ENCODE results near the gene OSTC.
"Not testable (repeated sequence)": the region's sequence is repeated elsewhere in the genome, so short reads cannot be mapped to it uniquely, and the experiment has no call there.

OSTC gene

GRCh38 chr4:108706289-108706688, 55.9 kb downstream of the OSTC start:
- Histone ChIP-seq H3K27me3 (ENCODE audit: insufficient read depth, low read length) (no peaks in the 10 kb centered on the region), H3K4me1 (ENCODE audit: insufficient read depth, low read length) (no peaks in the 10 kb centered on the region), H3K9me3 (ENCODE audit: low read length) (no peaks in the 10 kb centered on the region), H3K36me3 (ENCODE audit: insufficient read depth, low read length) (no peaks in the 10 kb centered on the region), H3K4me3 (ENCODE audit: low read length) (no peak overlapping the region), H2AFZ (ENCODE audit: low read depth, low read length) (no peak overlapping the region)

GRCh38 chr4:108709234-108709633, 58.8 kb downstream of the OSTC start:
- no peaks in the 10 kb centered on the region for H3K4me1 ChIP-seq (ENCODE audit: insufficient read depth, low read length)
- no peaks in the 10 kb centered on the region for H3K27me3 ChIP-seq (ENCODE audit: insufficient read depth, low read length)
- no peak overlapping the region for H3K4me3 ChIP-seq (ENCODE audit: low read length)
- H3K9me3 ChIP-seq (ENCODE audit: low read length): no peaks in the 10 kb centered on the region
- H2AFZ ChIP-seq (ENCODE audit: low read depth, low read length): no peak overlapping the region
- H3K36me3 ChIP-seq (ENCODE audit: insufficient read depth, low read length): no peaks in the 10 kb centered on the region

- Histone ChIP-seq H3K36me3 (ENCODE audit: insufficient read depth, low read length) (no peaks in the 10 kb centered on the region), H3K27me3 (ENCODE audit: insufficient read depth, low read length) (no peaks in the 10 kb centered on the region), H3K4me3 (ENCODE audit: low read length) (no peak overlapping the region), H2AFZ (ENCODE audit: low read depth, low read length) (no peak overlapping the region), H3K4me1 (ENCODE audit: insufficient read depth, low read length) (no peaks in the 10 kb centered on the region), H3K9me3 (ENCODE audit: low read length) (no peaks in the 10 kb centered on the region)
Observed at GRCh38 chr4:108709722-108710121, 59.3 kb downstream of the OSTC start.

- H2AFZ ChIP-seq (ENCODE audit: low read depth, low read length); H3K27me3 ChIP-seq (ENCODE audit: insufficient read depth, low read length); H3K36me3 ChIP-seq (ENCODE audit: insufficient read depth, low read length); H3K4me1 ChIP-seq (ENCODE audit: insufficient read depth, low read length); H3K9me3 ChIP-seq (ENCODE audit: low read length); H3K4me3 ChIP-seq (ENCODE audit: low read length): not testable (repeated sequence)
Observed at GRCh38 chr4:108710578-108710977, 60.2 kb downstream of the OSTC start.

- no peaks in the 10 kb centered on the region for H3K27me3 ChIP-seq (ENCODE audit: insufficient read depth, low read length)
- no peak overlapping the region for H2AFZ ChIP-seq (ENCODE audit: low read depth, low read length)
- no peaks in the 10 kb centered on the region for H3K9me3 ChIP-seq (ENCODE audit: low read length)
- H3K4me1 ChIP-seq (ENCODE audit: insufficient read depth, low read length): peaks cover 6% of the 10 kb centered on the region
- no peak overlapping the region for H3K4me3 ChIP-seq (ENCODE audit: low read length)
- no peaks in the 10 kb centered on the region for H3K36me3 ChIP-seq (ENCODE audit: insufficient read depth, low read length)
Observed at GRCh38 chr4:108714880-108715279, 64.5 kb downstream of the OSTC start.

- no peaks in the 10 kb centered on the region for H3K27me3 ChIP-seq (ENCODE audit: insufficient read depth, low read length)
Observed at GRCh38 chr4:108716340-108716739, 65.9 kb downstream of the OSTC start.

GRCh38 chr4:108717386-108717785, 67.0 kb downstream of the OSTC start:
- H3K36me3 ChIP-seq (ENCODE audit: insufficient read depth, low read length): no peaks in the 10 kb centered on the region
- H3K4me1 ChIP-seq (ENCODE audit: insufficient read depth, low read length): peaks cover 6% of the 10 kb centered on the region
- H2AFZ ChIP-seq (ENCODE audit: low read depth, low read length): no peak overlapping the region
- H3K9me3 ChIP-seq (ENCODE audit: low read length): no peaks in the 10 kb centered on the region
- H3K27me3 ChIP-seq (ENCODE audit: insufficient read depth, low read length): no peaks in the 10 kb centered on the region
- H3K4me3 ChIP-seq (ENCODE audit: low read length): no peak overlapping the region

More at GRCh38 chr4:108716340-108716739, 65.9 kb downstream of the OSTC start:
- Histone ChIP-seq H3K4me1 (ENCODE audit: insufficient read depth, low read length) (peaks cover 6% of the 10 kb centered on the region), H3K36me3 (ENCODE audit: insufficient read depth, low read length) (no peaks in the 10 kb centered on the region), H3K9me3 (ENCODE audit: low read length) (no peaks in the 10 kb centered on the region), H2AFZ (ENCODE audit: low read depth, low read length) (no peak overlapping the region), H3K4me3 (ENCODE audit: low read length) (no peak overlapping the region)

Measured in neuron (in vitro differentiated cells).